ENCODE results near the gene KCNQ4.

- TF ChIP-seq SUZ12 (IDR thresholded peaks at IDR 0.05; ENCODE audit: extremely low read depth, insufficient read depth, insufficient read length) (no peak), ZNF274 (IDR thresholded peaks at IDR 0.05; ENCODE audit: low read depth, low read length) (no peak)
Observed at GRCh38 chr1:40785446-40785845, 1.9 kb downstream of the KCNQ4 start.

Measured in NT2/D1 (cell line).